Nephron progenitor cell (in vitro differentiated cells): ENCODE measurements around the gene PFAS.

Experiments used
- DNase-seq: peaks from one replicate; pipeline ENCODE4 v3.0.0; 2021
- H3K27ac Mint-ChIP-seq: 2 replicates; pipeline ENCODE4 v1.8.0; 2021; ENCODE audit warnings: mild to moderate bottlenecking, moderate library complexity, mixed read lengths
- H3K27me3 Mint-ChIP-seq: 2 replicates; pipeline ENCODE4 v1.8.0; 2021; ENCODE audit warnings: mild to moderate bottlenecking, low read depth, mixed read lengths; ENCODE audit not compliant: poor library complexity
- H3K36me3 Mint-ChIP-seq: 2 replicates; pipeline ENCODE4 v1.8.0; 2021; ENCODE audit warnings: low read depth, mixed read lengths
- H3K4me1 Mint-ChIP-seq: 2 replicates; pipeline ENCODE4 v1.8.0; 2021; ENCODE audit warnings: mixed read lengths
- H3K4me3 Mint-ChIP-seq: 2 replicates; pipeline ENCODE4 v1.8.0; 2021; ENCODE audit warnings: mild to moderate bottlenecking, moderate library complexity, mixed read lengths
- H3K9me3 Mint-ChIP-seq: 2 replicates; pipeline ENCODE4 v1.8.0; 2021; ENCODE audit warnings: mild to moderate bottlenecking, moderate library complexity, mixed read lengths
- TF ChIP-seq, protein P1 (sequence below): fragments of 200-600 bp; sonication (generic); IDR thresholded peaks from 2 replicates; pipeline ENCODE4 v1.5.0; 2021; ENCODE audit warnings: antibody characterized with exemption

PFAS gene, protein sequence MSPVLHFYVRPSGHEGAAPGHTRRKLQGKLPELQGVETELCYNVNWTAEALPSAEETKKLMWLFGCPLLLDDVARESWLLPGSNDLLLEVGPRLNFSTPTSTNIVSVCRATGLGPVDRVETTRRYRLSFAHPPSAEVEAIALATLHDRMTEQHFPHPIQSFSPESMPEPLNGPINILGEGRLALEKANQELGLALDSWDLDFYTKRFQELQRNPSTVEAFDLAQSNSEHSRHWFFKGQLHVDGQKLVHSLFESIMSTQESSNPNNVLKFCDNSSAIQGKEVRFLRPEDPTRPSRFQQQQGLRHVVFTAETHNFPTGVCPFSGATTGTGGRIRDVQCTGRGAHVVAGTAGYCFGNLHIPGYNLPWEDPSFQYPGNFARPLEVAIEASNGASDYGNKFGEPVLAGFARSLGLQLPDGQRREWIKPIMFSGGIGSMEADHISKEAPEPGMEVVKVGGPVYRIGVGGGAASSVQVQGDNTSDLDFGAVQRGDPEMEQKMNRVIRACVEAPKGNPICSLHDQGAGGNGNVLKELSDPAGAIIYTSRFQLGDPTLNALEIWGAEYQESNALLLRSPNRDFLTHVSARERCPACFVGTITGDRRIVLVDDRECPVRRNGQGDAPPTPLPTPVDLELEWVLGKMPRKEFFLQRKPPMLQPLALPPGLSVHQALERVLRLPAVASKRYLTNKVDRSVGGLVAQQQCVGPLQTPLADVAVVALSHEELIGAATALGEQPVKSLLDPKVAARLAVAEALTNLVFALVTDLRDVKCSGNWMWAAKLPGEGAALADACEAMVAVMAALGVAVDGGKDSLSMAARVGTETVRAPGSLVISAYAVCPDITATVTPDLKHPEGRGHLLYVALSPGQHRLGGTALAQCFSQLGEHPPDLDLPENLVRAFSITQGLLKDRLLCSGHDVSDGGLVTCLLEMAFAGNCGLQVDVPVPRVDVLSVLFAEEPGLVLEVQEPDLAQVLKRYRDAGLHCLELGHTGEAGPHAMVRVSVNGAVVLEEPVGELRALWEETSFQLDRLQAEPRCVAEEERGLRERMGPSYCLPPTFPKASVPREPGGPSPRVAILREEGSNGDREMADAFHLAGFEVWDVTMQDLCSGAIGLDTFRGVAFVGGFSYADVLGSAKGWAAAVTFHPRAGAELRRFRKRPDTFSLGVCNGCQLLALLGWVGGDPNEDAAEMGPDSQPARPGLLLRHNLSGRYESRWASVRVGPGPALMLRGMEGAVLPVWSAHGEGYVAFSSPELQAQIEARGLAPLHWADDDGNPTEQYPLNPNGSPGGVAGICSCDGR (N-terminal part only)

DNA sequence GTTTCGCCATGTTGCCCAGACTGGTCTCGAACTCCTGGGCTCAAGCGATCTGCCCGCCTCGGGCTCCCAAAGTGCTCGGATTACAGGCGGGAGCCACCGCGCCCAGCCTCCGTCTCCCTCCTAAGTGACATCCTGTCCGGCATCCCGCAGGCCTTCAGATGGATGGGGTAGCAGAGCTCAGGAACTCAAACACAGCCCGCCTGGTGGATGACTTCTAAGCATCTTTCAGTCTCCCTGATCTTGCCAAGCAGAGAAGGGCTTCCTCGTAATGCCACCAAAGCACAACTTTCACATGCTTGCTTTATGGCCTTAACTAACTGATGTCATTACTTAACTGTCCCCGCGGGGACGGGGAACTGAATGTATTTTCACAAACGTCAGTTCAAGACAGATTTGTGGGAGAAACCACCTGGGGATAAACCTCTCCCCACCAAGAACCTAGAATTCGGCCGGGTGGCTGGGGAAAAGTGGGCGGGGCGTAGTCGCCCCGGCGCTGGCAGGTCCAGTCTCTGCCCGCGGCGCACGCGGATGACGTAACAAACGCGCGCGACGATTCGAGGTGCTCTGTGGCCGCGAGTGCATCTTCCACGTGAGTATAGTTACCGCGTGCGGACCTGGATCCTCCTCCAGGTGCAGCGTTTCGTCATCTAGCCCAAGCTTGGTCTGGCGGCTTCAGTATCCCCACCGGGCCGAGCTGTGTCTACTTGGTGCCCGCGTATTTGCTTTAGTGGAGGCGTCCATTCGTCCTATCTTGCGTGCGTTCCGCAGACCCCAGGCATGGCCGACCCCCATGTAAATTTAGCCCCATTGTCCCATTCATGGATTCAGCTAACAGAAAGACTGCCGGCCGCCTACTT is at the start of gene PFAS:
TSS of gene PFAS (plus strand) at position 539 of the 857 bp plus-strand sequence. CDS start 4,649 bp downstream, outside the sequence.
- Mint-ChIP-seq H3K9me3 (no peaks in the 10 kb centered on the region), H3K27me3 (no peaks in the 10 kb centered on the region), H3K4me1 (peaks cover 22% of the 10 kb centered on the region), H3K4me3 (peak within 1 kb of the TSS; percentile 98), H3K27ac (peak within 1 kb of the TSS; percentile 100), H3K36me3 (peaks cover 27% of the 10 kb centered on the region)
- DNase-seq, result peak; percentile 98
- TF ChIP-seq, protein P1, sequence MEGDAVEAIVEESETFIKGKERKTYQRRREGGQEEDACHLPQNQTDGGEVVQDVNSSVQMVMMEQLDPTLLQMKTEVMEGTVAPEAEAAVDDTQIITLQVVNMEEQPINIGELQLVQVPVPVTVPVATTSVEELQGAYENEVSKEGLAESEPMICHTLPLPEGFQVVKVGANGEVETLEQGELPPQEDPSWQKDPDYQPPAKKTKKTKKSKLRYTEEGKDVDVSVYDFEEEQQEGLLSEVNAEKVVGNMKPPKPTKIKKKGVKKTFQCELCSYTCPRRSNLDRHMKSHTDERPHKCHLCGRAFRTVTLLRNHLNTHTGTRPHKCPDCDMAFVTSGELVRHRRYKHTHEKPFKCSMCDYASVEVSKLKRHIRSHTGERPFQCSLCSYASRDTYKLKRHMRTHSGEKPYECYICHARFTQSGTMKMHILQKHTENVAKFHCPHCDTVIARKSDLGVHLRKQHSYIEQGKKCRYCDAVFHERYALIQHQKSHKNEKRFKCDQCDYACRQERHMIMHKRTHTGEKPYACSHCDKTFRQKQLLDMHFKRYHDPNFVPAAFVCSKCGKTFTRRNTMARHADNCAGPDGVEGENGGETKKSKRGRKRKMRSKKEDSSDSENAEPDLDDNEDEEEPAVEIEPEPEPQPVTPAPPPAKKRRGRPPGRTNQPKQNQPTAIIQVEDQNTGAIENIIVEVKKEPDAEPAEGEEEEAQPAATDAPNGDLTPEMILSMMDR, result no peak

DNA sequence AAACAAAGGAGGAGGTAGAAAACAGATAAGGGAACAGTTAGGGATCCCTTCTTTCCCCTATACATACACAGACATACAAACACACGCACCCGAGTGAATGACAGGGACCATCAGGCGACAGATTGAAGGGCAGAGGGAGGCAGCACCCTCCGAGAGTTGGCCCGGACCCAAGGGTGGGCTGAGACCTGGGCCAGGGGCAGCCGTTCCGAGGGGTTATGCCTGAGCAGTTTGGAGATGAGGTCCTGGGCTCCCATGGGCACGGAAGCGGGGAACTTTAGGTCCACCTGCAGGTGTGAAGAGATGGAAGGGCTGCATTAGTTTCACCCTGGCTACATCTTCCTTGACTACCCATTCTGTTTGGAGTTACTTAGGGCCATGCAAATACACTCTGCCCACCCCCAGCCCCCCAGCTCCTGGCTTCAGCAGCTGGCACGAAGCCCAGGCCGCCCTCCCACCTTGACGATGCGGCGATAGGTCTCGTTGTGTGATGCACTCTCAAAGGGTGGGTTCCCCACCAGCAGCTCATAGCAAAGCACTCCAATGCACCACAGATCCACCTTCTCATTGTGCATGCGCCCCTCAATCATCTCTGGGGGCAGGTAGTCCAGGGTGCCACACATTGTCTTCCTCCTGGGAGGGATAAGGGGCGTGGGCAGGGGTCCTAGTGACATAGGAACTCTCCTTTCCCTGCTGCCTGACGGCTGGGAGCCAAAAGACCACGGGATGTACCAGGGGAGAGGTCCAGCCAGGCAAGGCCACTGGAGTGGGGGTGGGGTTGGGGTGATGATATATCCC is 44.1 kb upstream of the PFAS start:
- Mint-ChIP-seq H3K27me3 (peaks cover 4% of the 10 kb centered on the region), H3K4me1 (peaks cover 31% of the 10 kb centered on the region), H3K36me3 (peaks cover 56% of the 10 kb centered on the region), H3K4me3 (peak overlapping the region; percentile 34), H3K27ac (no peak overlapping the region), H3K9me3 (peaks cover 4% of the 10 kb centered on the region)
- DNase-seq, result no peak
- TF ChIP-seq, protein P1, result no peak

DNA sequence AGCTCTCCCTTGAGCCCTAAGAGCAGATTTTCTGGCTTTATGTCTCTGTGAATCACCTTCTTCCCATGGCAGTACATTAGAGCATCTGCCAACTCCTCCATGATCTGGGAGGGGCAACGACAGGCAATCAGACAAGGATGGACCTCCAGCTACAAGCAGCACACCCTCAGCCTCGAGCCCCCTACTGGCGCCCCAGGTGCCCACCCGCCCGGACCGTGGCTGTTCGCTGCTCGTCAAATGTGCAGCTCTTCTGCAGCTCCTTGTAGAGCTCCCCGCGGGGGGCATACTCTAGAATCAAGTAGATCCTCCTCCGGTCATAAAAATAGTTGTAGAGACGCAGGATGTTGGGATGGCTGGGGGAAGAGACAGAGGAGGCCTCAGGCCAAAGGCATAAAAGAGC is 42.6 kb upstream of the PFAS start:
- TF ChIP-seq, protein P1, result no peak
- DNase-seq, result no peak
- Mint-ChIP-seq H3K27ac (peak overlapping the region; percentile 29), H3K9me3 (no peaks in the 10 kb centered on the region), H3K27me3 (peaks cover 4% of the 10 kb centered on the region), H3K36me3 (peaks cover 44% of the 10 kb centered on the region), H3K4me1 (peaks cover 40% of the 10 kb centered on the region), H3K4me3 (peak overlapping the region; percentile 4)

DNA sequence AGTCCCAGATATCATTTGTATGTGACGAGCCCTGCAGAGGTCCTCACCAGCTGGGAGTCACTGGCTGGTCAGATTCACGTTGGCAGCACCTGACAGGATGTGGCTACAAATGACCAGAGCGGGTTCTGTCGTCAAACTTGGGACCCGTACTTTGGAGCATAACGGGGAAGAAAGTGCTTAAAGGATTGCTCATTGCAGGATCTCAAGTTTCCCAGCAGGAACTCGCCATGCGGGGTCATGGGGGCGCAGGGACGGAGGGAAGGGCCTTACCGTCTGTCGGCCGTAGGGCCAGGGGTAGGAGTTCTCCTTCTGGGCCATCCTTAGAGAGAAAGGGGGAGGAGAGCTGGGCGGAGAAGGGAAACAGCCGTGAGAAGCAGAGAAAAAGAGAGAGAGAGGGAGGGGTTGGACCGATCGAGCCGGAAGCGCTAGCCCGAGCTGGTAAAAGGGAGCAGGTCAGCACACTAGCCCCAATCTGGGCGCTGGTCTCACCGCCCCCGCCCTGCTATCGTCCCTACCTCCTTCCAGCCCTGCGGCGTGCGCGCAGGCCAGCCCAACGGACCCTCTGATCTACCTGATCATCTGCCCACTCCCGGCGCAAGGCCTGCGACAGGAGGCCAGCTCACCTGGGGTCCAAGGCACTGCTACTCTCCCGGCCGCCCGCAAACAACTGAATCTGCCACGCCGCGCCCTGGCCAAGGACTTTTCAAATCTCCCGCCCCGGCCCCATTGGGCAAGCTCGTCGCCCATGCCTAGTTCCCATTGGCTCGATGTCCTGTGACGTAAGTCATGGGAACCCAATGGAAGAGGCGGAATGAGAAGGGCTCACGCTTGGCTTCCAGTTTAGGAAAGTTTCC is 39.0 kb upstream of the PFAS start, which contains the start of gene AURKB:
TSS of gene AURKB (minus strand) at position 669 of the 854 bp plus-strand sequence. CDS start at position 318, 351 bp downstream.
- no peaks in the 10 kb centered on the region for H3K9me3 Mint-ChIP-seq
- peak; percentile 96 for DNase-seq
- H3K27ac Mint-ChIP-seq, result peak within 1 kb of the TSS; percentile 95
- H3K4me1 Mint-ChIP-seq, result peaks cover 44% of the 10 kb centered on the region
- H3K36me3 Mint-ChIP-seq, result peaks cover 22% of the 10 kb centered on the region
- TF ChIP-seq, protein P1, result no peak
- peak within 1 kb of the TSS; percentile 93 for H3K4me3 Mint-ChIP-seq
- H3K27me3 Mint-ChIP-seq, result peaks cover 16% of the 10 kb centered on the region
